Measurements from ENCODE around the gene TIPIN.

- TF ChIP-seq TAF1 (IDR thresholded peaks at IDR 0.05; ENCODE audit: low read depth, low read length) (no peak), EP300 (IDR thresholded peaks at IDR 0.05; ENCODE audit: borderline replicate concordance in 1 of 2, low read depth in 2 of 2, low read length in 2 of 2) (no peak), CTCF (IDR thresholded peaks at IDR 0.05; ENCODE audit: control extremely low read depth in 1 of 3, insufficient read depth in 1 of 3, low read depth in 1 of 3, low read length in 3 of 3) (no peak), POLR2A (IDR thresholded peaks at IDR 0.05; ENCODE audit: control extremely low read depth in 1 of 2, low read depth in 2 of 2, low read length in 2 of 2) (no peak), TCF12 (IDR thresholded peaks at IDR 0.05; ENCODE audit: low read depth, low read length) (no peak), KDM1A (IDR thresholded peaks at IDR 0.05; ENCODE audit: borderline replicate concordance, low read length) (no peak), RFX5 (IDR thresholded peaks at IDR 0.05; ENCODE audit: borderline replicate concordance, low read depth, low read length) (no peak), JUN (IDR thresholded peaks at IDR 0.05; ENCODE audit: low read depth, low read length) (no peak), CEBPB (IDR thresholded peaks at IDR 0.05; ENCODE audit: low read depth, low read length) (no peak)
- TF ChIP-seq, protein P1, sequence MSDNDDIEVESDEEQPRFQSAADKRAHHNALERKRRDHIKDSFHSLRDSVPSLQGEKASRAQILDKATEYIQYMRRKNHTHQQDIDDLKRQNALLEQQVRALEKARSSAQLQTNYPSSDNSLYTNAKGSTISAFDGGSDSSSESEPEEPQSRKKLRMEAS (IDR thresholded peaks at IDR 0.05): no peak
Observed at GRCh38 chr15:66326051-66326450, 30.4 kb downstream of the TIPIN start.
